PC-3 (cell line): Measurements from ENCODE around the gene AGBL1. TPM values are rescaled to one million over a fixed set of nuclear protein-coding genes. Genes with fewer than 3 reads are reported as not detected.

Experiments used
- ATAC-seq: fragments of 200-7000 bp; cut with Tn5 transposase; 2 replicates; pipeline ENCODE4 v1.9.1; 2020; ENCODE audit warnings: mild to moderate bottlenecking, moderate library complexity
- BruUV-seq: library from RNA; stranded (reverse); fragments of 400-500 nt; replicated peaks from 2 replicates; lab custom pipeline; 2021; lab: Mats Ljungman, UMichigan
- CTCF ChIA-PET: fragments of 300-600 bp; sonication (Branson Sonifier 250); formaldehyde crosslinking; loops from one replicate; lab custom pipeline; 2022; ENCODE audit warnings: antibody characterized with exemption; lab: Charles Lee
- POLR2A ChIA-PET: fragments of 300-600 bp; sonication (Branson Sonifier 250); formaldehyde crosslinking; loops from one replicate; lab custom pipeline; 2022; ENCODE audit warnings: antibody characterized with exemption; ENCODE audit not compliant: unreplicated experiment; lab: Charles Lee
- DNase-seq: peaks from one replicate; pipeline ENCODE4 v3.0.0-alpha.2; 2015
- H2AFZ ChIP-seq: fragments of 300-600 bp; sonication (generic); 2 replicates; pipeline ENCODE4 v1.6.0; 2016; ENCODE audit warnings: antibody characterized with exemption, low read length
- H3F3A ChIP-seq: fragments of 300-600 bp; sonication (generic); one replicate; pipeline ENCODE4 v1.6.0; 2017; ENCODE audit warnings: antibody characterized with exemption, low read length, control low read depth, mild to moderate bottlenecking; ENCODE audit not compliant: unreplicated experiment
- H3K27ac ChIP-seq: fragments of 300-600 bp; sonication (generic); 2 replicates; pipeline ENCODE4 v1.5.1; 2016; ENCODE audit warnings: mild to moderate bottlenecking, low read length
- H3K27me3 ChIP-seq: fragments of 300-600 bp; sonication (generic); 2 replicates; pipeline ENCODE4 v1.6.1; 2016; ENCODE audit warnings: low read length, mixed read lengths
- H3K36me3 ChIP-seq: fragments of 300-600 bp; sonication (generic); 2 replicates; pipeline ENCODE4 v1.6.1; 2016; ENCODE audit warnings: low read depth, mixed run types, low read length, mixed read lengths
- H3K4me1 ChIP-seq: fragments of 300-600 bp; sonication (generic); 2 replicates; pipeline ENCODE4 v1.5.1; 2016; ENCODE audit warnings: low read length; ENCODE audit not compliant: insufficient read depth
- H3K4me2 ChIP-seq: fragments of 300-600 bp; sonication (generic); 2 replicates; pipeline ENCODE4 v1.6.0; 2016; ENCODE audit warnings: low read length
- H3K4me3 ChIP-seq: fragments of 300-600 bp; sonication (generic); 2 replicates; pipeline ENCODE4 v1.5.1; 2016; ENCODE audit warnings: mild to moderate bottlenecking, low read length, mixed read lengths
- H3K79me2 ChIP-seq: fragments of 300-600 bp; sonication (generic); 2 replicates; pipeline ENCODE4 v1.6.1; 2017; ENCODE audit warnings: low read length, mixed read lengths
- H3K9ac ChIP-seq: fragments of 300-600 bp; sonication (generic); 2 replicates; pipeline ENCODE4 v1.6.0; 2016; ENCODE audit warnings: mild to moderate bottlenecking, low read length
- H3K9me2 ChIP-seq: fragments of 300-600 bp; sonication (generic); replicated peaks from 2 replicates; pipeline ENCODE4 v1.6.1; 2016; ENCODE audit warnings: mixed run types, low read length, mixed read lengths
- H3K9me3 ChIP-seq: fragments of 300-600 bp; sonication (generic); 2 replicates; pipeline ENCODE4 v1.6.1; 2016; ENCODE audit warnings: low read length, mixed read lengths
- H4K20me1 ChIP-seq: fragments of 300-600 bp; sonication (generic); 2 replicates; pipeline ENCODE4 v1.6.1; 2016; ENCODE audit warnings: low read length, mixed read lengths
- CTCF ChIP-seq: fragments of 300-600 bp; sonication (generic); conservative IDR thresholded peaks from 2 replicates; pipeline ENCODE4 v1.5.1; 2017; ENCODE audit warnings: antibody characterized with exemption, low read depth, mild to moderate bottlenecking, low read length
- EZH2 ChIP-seq: fragments of 300-600 bp; sonication (generic); IDR thresholded peaks from one replicate; pipeline ENCODE4 v1.6.1; 2017; ENCODE audit warnings: antibody characterized with exemption, mild to moderate bottlenecking, low read length; ENCODE audit not compliant: unreplicated experiment
- EZH2phosphoT487 ChIP-seq: fragments of 300-600 bp; sonication (generic); IDR thresholded peaks from 2 replicates; pipeline ENCODE4 v1.6.1; 2018; ENCODE audit warnings: mild to moderate bottlenecking, antibody characterized with exemption, low read length, borderline replicate concordance
- intact Hi-C: fragments of 100-400 bp; cut with micrococcal nuclease; formaldehyde crosslinking; loops from 2 replicates; pipeline ENCODE4 v1.9.0; 2023
- total RNA-seq: library from RNA; depleted of rRNA; stranded (reverse); fragments of >200 nt; gene quantifications from 2 replicates; pipeline ENCODE4 v1.2.3, GENCODE V29; 2014

The AGBL1 gene
- total RNA-seq, 1 experiment from 2014 or later = not detected

- Histone ChIP-seq H3K4me2 (no peak overlapping the region), H3K36me3 (no peaks in the 10 kb centered on the region), H3K79me2 (no peaks in the 10 kb centered on the region), H3K9me3 (no peaks in the 10 kb centered on the region), H3F3A (no peaks in the 10 kb centered on the region), H3K9me2 (no peaks in the 10 kb centered on the region), H3K4me1 (no peaks in the 10 kb centered on the region), H3K27ac (no peak overlapping the region), H3K4me3 (no peak overlapping the region), H2AFZ (no peak overlapping the region), H3K9ac (no peak overlapping the region), H4K20me1 (no peaks in the 10 kb centered on the region), H3K27me3 (peaks cover 28% of the 10 kb centered on the region)
- BruUV-seq = no TSS peak
- ChIA-PET CTCF (no interaction called here), POLR2A (no interaction called here)
- DNase-seq (no peak), ATAC-seq (no peak)
- intact Hi-C loops = no loop called here
- TF ChIP-seq EZH2 (no peak), EZH2phosphoT487 (no peak), CTCF (no peak)
Observed at GRCh38 chr15:86064326-86064725, 15.3 kb upstream of the AGBL1 start.

GRCh38 chr15:86066174-86066834 lies 13.4 kb upstream of the AGBL1 start:
- H3F3A ChIP-seq = no peaks in the 10 kb centered on the region
- no peak overlapping the region for H3K27ac ChIP-seq
- ChIA-PET POLR2A (no interaction called here), CTCF (no interaction called here)
- BruUV-seq = no TSS peak
- no peak overlapping the region for H3K4me3 ChIP-seq
- no peaks in the 10 kb centered on the region for H3K79me2 ChIP-seq
- intact Hi-C loops = no loop called here
- no peaks in the 10 kb centered on the region for H3K9me2 ChIP-seq
- no peak for TF ChIP-seq EZH2phosphoT487
- no peak for TF ChIP-seq CTCF
- TF ChIP-seq EZH2 = no peak
- H3K9me3 ChIP-seq = no peaks in the 10 kb centered on the region
- no peaks in the 10 kb centered on the region for H3K4me1 ChIP-seq
- no peaks in the 10 kb centered on the region for H4K20me1 ChIP-seq
- H3K9ac ChIP-seq = no peak overlapping the region
- no peak for DNase-seq
- H2AFZ ChIP-seq = no peak overlapping the region
- H3K36me3 ChIP-seq = no peaks in the 10 kb centered on the region
- peaks cover 26% of the 10 kb centered on the region for H3K27me3 ChIP-seq
- H3K4me2 ChIP-seq = no peak overlapping the region
- no peak for ATAC-seq

GRCh38 chr15:86073281-86073680 lies 6.4 kb upstream of the AGBL1 start:
- no peaks in the 10 kb centered on the region for H3K79me2 ChIP-seq
- no peaks in the 10 kb centered on the region for H4K20me1 ChIP-seq
- H3K27ac ChIP-seq = no peak overlapping the region
- H3K9me3 ChIP-seq = no peaks in the 10 kb centered on the region
- ChIA-PET POLR2A (no interaction called here), CTCF (no interaction called here)
- no peak overlapping the region for H3K4me3 ChIP-seq
- no peaks in the 10 kb centered on the region for H3K4me1 ChIP-seq
- H3K4me2 ChIP-seq = no peak overlapping the region
- 0 out of 2 replicates have a peak, but pooled peaks cover 12% of the 10 kb centered on the region for H3K27me3 ChIP-seq
- H2AFZ ChIP-seq = no peak overlapping the region
- H3K36me3 ChIP-seq = no peaks in the 10 kb centered on the region
- no peak for ATAC-seq
- no peak for DNase-seq
- no peaks in the 10 kb centered on the region for H3K9me2 ChIP-seq
- BruUV-seq = no TSS peak
- no peak for TF ChIP-seq CTCF
- no peak for TF ChIP-seq EZH2
- no peak for TF ChIP-seq EZH2phosphoT487
- H3F3A ChIP-seq = no peaks in the 10 kb centered on the region
- no peak overlapping the region for H3K9ac ChIP-seq
- intact Hi-C loops = no loop called here
